ENCODE results near the gene PARD6G. TPM values are rescaled to one million over a fixed set of nuclear protein-coding genes. Genes with fewer than 3 reads are reported as not detected.

Gene PARD6G
- total and polyA plus RNA-seq, 9 of the 15 experiments (the other 6 are each of a cell fraction or from before 2014, with no cell fraction given): 0.03 to 1.2 (median 0.26) TPM

DNA sequence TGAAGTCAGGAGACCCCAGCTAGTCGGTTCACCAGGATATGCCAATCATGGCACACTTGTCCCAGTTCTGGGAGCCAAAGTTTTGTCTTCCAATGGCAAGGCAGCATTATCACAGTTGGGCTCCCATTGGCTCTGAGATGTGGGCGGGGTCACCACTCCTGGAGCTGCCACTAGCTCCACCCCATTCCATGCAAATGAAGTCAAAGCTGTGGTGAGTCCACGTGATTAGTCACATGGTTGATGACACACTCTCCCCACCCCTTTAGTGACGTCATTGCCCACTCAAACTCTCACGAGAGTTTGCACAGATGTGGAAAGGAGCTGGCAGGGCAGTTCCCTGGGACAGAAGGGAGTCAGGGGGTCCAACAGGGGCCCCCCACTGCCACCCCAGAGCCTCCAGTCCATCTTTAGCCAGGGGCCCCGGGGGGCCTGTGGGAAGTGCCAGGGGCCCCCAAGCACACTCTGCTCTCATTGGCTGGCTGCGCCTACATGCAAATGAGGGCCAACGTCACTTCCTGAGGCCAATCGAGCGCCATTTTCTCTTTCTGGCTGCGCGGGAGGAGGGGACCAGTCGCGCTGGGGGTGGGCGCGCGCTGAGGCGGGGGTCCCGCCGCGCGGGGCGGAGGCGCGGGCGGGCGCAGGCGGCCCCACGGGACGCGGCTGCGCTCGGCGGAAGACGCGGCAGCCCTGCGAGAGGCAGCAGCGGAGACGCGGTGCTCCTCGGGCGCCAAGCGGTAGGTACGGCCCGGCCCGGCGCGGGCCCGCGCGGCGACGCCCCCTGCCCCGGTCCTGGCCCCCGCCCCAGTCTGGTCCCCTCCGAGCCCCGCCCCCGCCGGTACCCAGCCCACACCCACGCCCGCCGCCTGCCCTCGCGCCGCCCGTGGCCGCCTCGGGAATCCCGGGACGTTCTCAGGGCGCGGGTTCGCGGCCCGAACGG, 138.3 kb downstream of the PARD6G start, which contains the start of gene ADNP2 (continued):
- TF ChIP-seq, protein P1, sequence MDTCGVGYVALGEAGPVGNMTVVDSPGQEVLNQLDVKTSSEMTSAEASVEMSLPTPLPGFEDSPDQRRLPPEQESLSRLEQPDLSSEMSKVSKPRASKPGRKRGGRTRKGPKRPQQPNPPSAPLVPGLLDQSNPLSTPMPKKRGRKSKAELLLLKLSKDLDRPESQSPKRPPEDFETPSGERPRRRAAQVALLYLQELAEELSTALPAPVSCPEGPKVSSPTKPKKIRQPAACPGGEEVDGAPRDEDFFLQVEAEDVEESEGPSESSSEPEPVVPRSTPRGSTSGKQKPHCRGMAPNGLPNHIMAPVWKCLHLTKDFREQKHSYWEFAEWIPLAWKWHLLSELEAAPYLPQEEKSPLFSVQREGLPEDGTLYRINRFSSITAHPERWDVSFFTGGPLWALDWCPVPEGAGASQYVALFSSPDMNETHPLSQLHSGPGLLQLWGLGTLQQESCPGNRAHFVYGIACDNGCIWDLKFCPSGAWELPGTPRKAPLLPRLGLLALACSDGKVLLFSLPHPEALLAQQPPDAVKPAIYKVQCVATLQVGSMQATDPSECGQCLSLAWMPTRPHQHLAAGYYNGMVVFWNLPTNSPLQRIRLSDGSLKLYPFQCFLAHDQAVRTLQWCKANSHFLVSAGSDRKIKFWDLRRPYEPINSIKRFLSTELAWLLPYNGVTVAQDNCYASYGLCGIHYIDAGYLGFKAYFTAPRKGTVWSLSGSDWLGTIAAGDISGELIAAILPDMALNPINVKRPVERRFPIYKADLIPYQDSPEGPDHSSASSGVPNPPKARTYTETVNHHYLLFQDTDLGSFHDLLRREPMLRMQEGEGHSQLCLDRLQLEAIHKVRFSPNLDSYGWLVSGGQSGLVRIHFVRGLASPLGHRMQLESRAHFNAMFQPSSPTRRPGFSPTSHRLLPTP (IDR thresholded peaks at IDR 0.05; ENCODE audit: borderline replicate concordance, extremely low read depth, insufficient read length): no peak
- TF ChIP-seq FOXP1 (CRISPR knock-in tag; IDR thresholded peaks at IDR 0.05): no peak
- TF ChIP-seq, protein P2, sequence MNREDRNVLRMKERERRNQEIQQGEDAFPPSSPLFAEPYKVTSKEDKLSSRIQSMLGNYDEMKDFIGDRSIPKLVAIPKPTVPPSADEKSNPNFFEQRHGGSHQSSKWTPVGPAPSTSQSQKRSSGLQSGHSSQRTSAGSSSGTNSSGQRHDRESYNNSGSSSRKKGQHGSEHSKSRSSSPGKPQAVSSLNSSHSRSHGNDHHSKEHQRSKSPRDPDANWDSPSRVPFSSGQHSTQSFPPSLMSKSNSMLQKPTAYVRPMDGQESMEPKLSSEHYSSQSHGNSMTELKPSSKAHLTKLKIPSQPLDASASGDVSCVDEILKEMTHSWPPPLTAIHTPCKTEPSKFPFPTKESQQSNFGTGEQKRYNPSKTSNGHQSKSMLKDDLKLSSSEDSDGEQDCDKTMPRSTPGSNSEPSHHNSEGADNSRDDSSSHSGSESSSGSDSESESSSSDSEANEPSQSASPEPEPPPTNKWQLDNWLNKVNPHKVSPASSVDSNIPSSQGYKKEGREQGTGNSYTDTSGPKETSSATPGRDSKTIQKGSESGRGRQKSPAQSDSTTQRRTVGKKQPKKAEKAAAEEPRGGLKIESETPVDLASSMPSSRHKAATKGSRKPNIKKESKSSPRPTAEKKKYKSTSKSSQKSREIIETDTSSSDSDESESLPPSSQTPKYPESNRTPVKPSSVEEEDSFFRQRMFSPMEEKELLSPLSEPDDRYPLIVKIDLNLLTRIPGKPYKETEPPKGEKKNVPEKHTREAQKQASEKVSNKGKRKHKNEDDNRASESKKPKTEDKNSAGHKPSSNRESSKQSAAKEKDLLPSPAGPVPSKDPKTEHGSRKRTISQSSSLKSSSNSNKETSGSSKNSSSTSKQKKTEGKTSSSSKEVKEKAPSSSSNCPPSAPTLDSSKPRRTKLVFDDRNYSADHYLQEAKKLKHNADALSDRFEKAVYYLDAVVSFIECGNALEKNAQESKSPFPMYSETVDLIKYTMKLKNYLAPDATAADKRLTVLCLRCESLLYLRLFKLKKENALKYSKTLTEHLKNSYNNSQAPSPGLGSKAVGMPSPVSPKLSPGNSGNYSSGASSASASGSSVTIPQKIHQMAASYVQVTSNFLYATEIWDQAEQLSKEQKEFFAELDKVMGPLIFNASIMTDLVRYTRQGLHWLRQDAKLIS (CRISPR knock-in tag; IDR thresholded peaks at IDR 0.05): no peak
- TF ChIP-seq NR2C2 (CRISPR knock-in tag; IDR thresholded peaks at IDR 0.05): no peak
- no peak for TF ChIP-seq NR2C2 (tag; IDR thresholded peaks at IDR 0.05)
- TF ChIP-seq, protein P3, sequence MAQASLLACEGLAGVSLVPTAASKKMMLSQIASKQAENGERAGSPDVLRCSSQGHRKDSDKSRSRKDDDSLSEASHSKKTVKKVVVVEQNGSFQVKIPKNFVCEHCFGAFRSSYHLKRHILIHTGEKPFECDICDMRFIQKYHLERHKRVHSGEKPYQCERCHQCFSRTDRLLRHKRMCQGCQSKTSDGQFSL (CRISPR knock-in tag; IDR thresholded peaks at IDR 0.05): no peak
- TF ChIP-seq, protein P3 (tag; IDR thresholded peaks at IDR 0.05): no peak
- TF ChIP-seq HIVEP1 (CRISPR knock-in tag; IDR thresholded peaks at IDR 0.05): no peak
- TF ChIP-seq RFX7 (CRISPR knock-in tag; IDR thresholded peaks at IDR 0.05): no peak
- no peak for TF ChIP-seq NFXL1 (CRISPR knock-in tag; IDR thresholded peaks at IDR 0.05)
- no peak for TF ChIP-seq ZNF354B (CRISPR knock-in tag; IDR thresholded peaks at IDR 0.05)
- peak; percentile 85 for TF ChIP-seq CREB1 (IDR thresholded peaks at IDR 0.05)
- peak; percentile 87 for TF ChIP-seq CREB1 (CRISPR knock-in tag; IDR thresholded peaks at IDR 0.05)
- TF ChIP-seq OTX1 (CRISPR knock-in tag; IDR thresholded peaks at IDR 0.05): no peak
- TF ChIP-seq, protein P4, sequence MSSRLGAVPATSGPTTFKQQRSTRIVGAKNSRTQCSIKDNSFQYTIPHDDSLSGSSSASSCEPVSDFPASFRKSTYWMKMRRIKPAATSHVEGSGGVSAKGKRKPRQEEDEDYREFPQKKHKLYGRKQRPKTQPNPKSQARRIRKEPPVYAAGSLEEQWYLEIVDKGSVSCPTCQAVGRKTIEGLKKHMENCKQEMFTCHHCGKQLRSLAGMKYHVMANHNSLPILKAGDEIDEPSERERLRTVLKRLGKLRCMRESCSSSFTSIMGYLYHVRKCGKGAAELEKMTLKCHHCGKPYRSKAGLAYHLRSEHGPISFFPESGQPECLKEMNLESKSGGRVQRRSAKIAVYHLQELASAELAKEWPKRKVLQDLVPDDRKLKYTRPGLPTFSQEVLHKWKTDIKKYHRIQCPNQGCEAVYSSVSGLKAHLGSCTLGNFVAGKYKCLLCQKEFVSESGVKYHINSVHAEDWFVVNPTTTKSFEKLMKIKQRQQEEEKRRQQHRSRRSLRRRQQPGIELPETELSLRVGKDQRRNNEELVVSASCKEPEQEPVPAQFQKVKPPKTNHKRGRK (tag; IDR thresholded peaks at IDR 0.05): no peak
- TF ChIP-seq HNRNPLL (IDR thresholded peaks at IDR 0.05; ENCODE audit: low read depth, low read length, poor library complexity, severe bottlenecking): no peak
- no peak for TF ChIP-seq BMI1 (IDR thresholded peaks at IDR 0.05; ENCODE audit: low read length)
- TF ChIP-seq MYC (IDR thresholded peaks at IDR 0.05; ENCODE audit: low read depth, low read length): no peak; the same call in 1 of the 2 replicates
- TF ChIP-seq MYC (CRISPR knock-in tag; IDR thresholded peaks at IDR 0.05; ENCODE audit: borderline replicate concordance, low read depth): no peak
